Breast epithelium (tissue), 3 donors: ENCODE data around the gene ABTB2.

Experiments used
- CTCF ChIP-seq, 3 donors: fragments of 450-650 bp; IDR thresholded peaks; one replicate each; pipeline ENCODE4 v1.5.1; 2016 to 2017; ENCODE audit warnings: antibody characterized with exemption in 3 of 3, mild to moderate bottlenecking in 3 of 3, moderate library complexity in 3 of 3
- POLR2AphosphoS5 ChIP-seq, 3 donors: sonication (generic); formaldehyde crosslinking; IDR thresholded peaks; one replicate each; pipeline ENCODE4 v1.6.1; 2017; ENCODE audit warnings: antibody characterized with exemption in 3 of 3

GRCh38 chr11:34124885-34125668 is 232.7 kb downstream of the ABTB2 start:
- TF ChIP-seq CTCF (IDR thresholded peaks at IDR 0.05) = no peak
- TF ChIP-seq POLR2AphosphoS5 (IDR thresholded peaks at IDR 0.05) = no peak
